Left ventricle myocardium inferior (tissue), 1 donor: ENCODE measurements around the gene MT3. TPM values are rescaled to one million over a fixed set of nuclear protein-coding genes. Genes with fewer than 3 reads are reported as not detected.

Source experiments
- DNase-seq: peaks from one replicate; pipeline ENCODE4 v3.0.0-alpha.2; 2020
- H3K27ac ChIP-seq: fragments of 200-600 bp; replicated peaks from 2 replicates; pipeline ENCODE4 v1.8.0; 2021
- H3K27me3 ChIP-seq: fragments of 200-600 bp; 2 replicates; pipeline ENCODE4 v1.8.0; 2021; ENCODE audit warnings: low read depth
- H3K36me3 ChIP-seq: fragments of 200-600 bp; 2 replicates; pipeline ENCODE4 v1.8.0; 2021
- H3K4me1 ChIP-seq: fragments of 200-600 bp; 2 replicates; pipeline ENCODE4 v1.8.0; 2021
- H3K4me3 ChIP-seq: fragments of 200-600 bp; 2 replicates; pipeline ENCODE4 v1.8.0; 2021; ENCODE audit warnings: mild to moderate bottlenecking, moderate library complexity
- H3K9me3 ChIP-seq: fragments of 200-600 bp; replicated peaks from 2 replicates; pipeline ENCODE4 v1.8.0; 2021
- CTCF ChIP-seq: fragments of 200-600 bp; IDR thresholded peaks from 2 replicates; pipeline ENCODE4 v1.8.0; 2021; ENCODE audit warnings: antibody characterized with exemption, mild to moderate bottlenecking, borderline replicate concordance
- intact Hi-C: fragments of 100-400 bp; cut with micrococcal nuclease; formaldehyde crosslinking; loops from one replicate; pipeline ENCODE4 v1.11.0; 2022
- total RNA-seq: library from RNA; stranded (reverse); fragmentation: NEBNext Ultra II Directional; extraction: Animal tissue kit (Norgen Biotek cat#: 25700); gene quantifications from one replicate; pipeline ENCODE4 v1.2.1, GENCODE V29; 2021
- donor health status: DM: no; HTN: yes; CAD: no; lungs with severe emphysema.

Gene MT3
- total RNA-seq, 1 donor from 2014 or later, result 4.1 TPM

GRCh38 chr16:56623637-56624036, 34.3 kb downstream of the MT3 start:
- Histone ChIP-seq H3K27ac (no peak overlapping the region), H3K4me3 (no peak overlapping the region), H3K36me3 (no peaks in the 10 kb centered on the region), H3K4me1 (peaks cover 45% of the 10 kb centered on the region), H3K9me3 (no peaks in the 10 kb centered on the region), H3K27me3 (no peaks in the 10 kb centered on the region)
- DNase-seq, result no peak
- no peak for TF ChIP-seq CTCF
- intact Hi-C loops, result no loop called here

- peak; percentile 88 for DNase-seq
- intact Hi-C loops, result no loop called here
- peak within 1 kb of the TSS; percentile 80 for H3K4me3 ChIP-seq
- no peak for TF ChIP-seq CTCF
- peak within 1 kb of the TSS; percentile 99 for H3K27ac ChIP-seq
- no peaks in the 10 kb centered on the region for H3K9me3 ChIP-seq
- no peaks in the 10 kb centered on the region for H3K27me3 ChIP-seq
- H3K36me3 ChIP-seq, result no peaks in the 10 kb centered on the region
- peaks cover 40% of the 10 kb centered on the region for H3K4me1 ChIP-seq
These were observed 36.0 kb downstream of the MT3 start, which contains the start of gene MT1E for GRCh38 chr16:56625140-56625942. MT1E (plus strand) TSS chr16:56625781; CDS start chr16:56625852, 71 bp downstream.

DNA sequence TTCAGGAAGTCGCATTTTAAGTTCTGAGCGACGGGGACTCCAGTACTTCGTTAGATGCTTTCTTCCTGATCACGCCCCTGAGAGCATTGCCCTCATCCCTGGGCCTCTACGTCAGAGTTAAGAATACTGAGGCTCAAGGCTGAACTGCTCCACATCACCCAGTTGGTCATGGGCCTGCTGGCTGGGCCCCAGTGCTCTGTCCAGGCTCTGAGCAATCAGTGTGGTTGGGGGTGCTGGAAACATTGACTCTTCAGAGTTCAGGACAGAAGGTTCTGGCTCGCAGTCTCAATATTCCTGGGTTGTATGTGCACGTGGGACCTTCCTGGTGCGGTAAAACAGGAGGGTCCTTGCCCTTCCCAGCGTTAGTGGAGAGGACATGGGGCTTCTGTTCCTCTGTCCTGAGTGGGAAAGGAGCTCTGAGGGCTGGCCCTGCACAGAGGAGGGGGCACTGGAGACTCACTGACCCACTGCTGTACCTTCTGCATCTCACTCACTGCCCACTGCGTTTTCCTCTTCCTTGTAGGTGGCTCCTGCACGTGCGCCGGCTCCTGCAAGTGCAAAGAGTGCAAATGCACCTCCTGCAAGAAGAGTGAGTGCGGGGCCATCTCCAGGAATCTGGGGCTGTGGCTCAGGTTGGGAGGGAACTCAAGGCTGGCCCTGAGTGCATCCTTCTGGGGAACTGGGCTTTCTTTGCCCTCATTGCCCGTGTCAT, 36.8 kb downstream of the MT3 start:
- intact Hi-C loops, result no loop called here
- H3K27me3 ChIP-seq, result no peaks in the 10 kb centered on the region
- DNase-seq, result peak; percentile 71
- H3K27ac ChIP-seq, result peak overlapping the region; percentile 99
- peak overlapping the region; percentile 80 for H3K4me3 ChIP-seq
- H3K36me3 ChIP-seq, result no peaks in the 10 kb centered on the region
- no peak for TF ChIP-seq CTCF
- H3K9me3 ChIP-seq, result no peaks in the 10 kb centered on the region
- peaks cover 39% of the 10 kb centered on the region for H3K4me1 ChIP-seq

- Histone ChIP-seq H3K4me1 (peaks cover 39% of the 10 kb centered on the region), H3K27ac (peak overlapping the region; percentile 99), H3K4me3 (peak overlapping the region; percentile 80), H3K9me3 (no peaks in the 10 kb centered on the region), H3K27me3 (no peaks in the 10 kb centered on the region), H3K36me3 (no peaks in the 10 kb centered on the region)
- DNase-seq, result no peak
- TF ChIP-seq CTCF, result no peak
- intact Hi-C loops, result no loop called here
These were observed 37.4 kb downstream of the MT3 start for GRCh38 chr16:56626685-56627084.

- DNase-seq, result no peak
- no peak for TF ChIP-seq CTCF
- H3K27ac ChIP-seq, result peak overlapping the region; percentile 27
- intact Hi-C loops, result no loop called here
- peaks cover 46% of the 10 kb centered on the region for H3K4me1 ChIP-seq
- H3K4me3 ChIP-seq, result no peak overlapping the region
- H3K27me3 ChIP-seq, result peaks cover 4% of the 10 kb centered on the region
- H3K36me3 ChIP-seq, result no peaks in the 10 kb centered on the region
- no peaks in the 10 kb centered on the region for H3K9me3 ChIP-seq
These were observed 39.4 kb downstream of the MT3 start for GRCh38 chr16:56628486-56629350.
